Measurements from ENCODE around the gene RAB22A.

GRCh38 chr20:58306421-58307261 is 2.9 kb upstream of the RAB22A start:
- TF ChIP-seq, protein P1, sequence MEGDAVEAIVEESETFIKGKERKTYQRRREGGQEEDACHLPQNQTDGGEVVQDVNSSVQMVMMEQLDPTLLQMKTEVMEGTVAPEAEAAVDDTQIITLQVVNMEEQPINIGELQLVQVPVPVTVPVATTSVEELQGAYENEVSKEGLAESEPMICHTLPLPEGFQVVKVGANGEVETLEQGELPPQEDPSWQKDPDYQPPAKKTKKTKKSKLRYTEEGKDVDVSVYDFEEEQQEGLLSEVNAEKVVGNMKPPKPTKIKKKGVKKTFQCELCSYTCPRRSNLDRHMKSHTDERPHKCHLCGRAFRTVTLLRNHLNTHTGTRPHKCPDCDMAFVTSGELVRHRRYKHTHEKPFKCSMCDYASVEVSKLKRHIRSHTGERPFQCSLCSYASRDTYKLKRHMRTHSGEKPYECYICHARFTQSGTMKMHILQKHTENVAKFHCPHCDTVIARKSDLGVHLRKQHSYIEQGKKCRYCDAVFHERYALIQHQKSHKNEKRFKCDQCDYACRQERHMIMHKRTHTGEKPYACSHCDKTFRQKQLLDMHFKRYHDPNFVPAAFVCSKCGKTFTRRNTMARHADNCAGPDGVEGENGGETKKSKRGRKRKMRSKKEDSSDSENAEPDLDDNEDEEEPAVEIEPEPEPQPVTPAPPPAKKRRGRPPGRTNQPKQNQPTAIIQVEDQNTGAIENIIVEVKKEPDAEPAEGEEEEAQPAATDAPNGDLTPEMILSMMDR (IDR thresholded peaks at IDR 0.05) = no peak
- no peak for TF ChIP-seq POLR2A (IDR thresholded peaks at IDR 0.05)

Measured in tibial nerve (tissue), 3 donors.